GM12873 (cell line): ENCODE results near the gene CHD9.

ENCODE experiments used
- TF ChIP-seq, protein P1 (sequence below): IDR thresholded peaks from 2 replicates; pipeline ENCODE4 v1.5.1; 2012; ENCODE audit warnings: low read depth, mild to moderate bottlenecking, moderate library complexity, low read length, control low read depth; ENCODE audit not compliant: insufficient read depth; ENCODE audit errors: missing control alignments

Gene CHD9, protein sequence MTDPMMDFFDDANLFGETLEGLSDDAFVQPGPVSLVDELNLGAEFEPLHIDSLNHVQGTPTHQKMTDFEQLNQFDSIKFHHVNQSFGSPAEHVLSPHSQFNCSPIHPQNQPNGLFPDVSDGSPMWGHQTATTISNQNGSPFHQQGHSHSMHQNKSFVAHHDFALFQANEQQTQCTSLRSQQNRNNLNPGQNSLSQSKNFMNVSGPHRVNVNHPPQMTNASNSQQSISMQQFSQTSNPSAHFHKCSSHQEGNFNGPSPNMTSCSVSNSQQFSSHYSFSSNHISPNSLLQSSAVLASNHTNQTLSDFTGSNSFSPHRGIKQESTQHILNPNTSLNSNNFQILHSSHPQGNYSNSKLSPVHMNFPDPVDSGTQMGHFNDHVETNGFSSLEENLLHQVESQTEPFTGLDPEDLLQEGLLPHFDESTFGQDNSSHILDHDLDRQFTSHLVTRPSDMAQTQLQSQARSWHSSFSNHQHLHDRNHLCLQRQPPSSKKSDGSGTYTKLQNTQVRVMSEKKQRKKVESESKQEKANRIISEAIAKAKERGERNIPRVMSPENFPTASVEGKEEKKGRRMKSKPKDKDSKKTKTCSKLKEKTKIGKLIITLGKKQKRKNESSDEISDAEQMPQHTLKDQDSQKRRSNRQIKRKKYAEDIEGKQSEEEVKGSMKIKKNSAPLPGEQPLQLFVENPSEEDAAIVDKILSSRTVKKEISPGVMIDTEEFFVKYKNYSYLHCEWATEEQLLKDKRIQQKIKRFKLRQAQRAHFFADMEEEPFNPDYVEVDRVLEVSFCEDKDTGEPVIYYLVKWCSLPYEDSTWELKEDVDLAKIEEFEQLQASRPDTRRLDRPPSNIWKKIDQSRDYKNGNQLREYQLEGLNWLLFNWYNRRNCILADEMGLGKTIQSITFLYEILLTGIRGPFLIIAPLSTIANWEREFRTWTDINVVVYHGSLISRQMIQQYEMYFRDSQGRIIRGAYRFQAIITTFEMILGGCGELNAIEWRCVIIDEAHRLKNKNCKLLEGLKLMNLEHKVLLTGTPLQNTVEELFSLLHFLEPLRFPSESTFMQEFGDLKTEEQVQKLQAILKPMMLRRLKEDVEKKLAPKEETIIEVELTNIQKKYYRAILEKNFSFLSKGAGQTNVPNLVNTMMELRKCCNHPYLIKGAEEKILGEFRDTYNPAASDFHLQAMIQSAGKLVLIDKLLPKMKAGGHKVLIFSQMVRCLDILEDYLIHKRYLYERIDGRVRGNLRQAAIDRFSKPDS (N-terminal part only)

GRCh38 chr16:53054670-53055485, at the start of gene CHD9:
TSS of gene CHD9 (plus strand) at chr16:53054991. CDS start at chr16:53156090, 101,099 bp downstream.
- TF ChIP-seq, protein P1, sequence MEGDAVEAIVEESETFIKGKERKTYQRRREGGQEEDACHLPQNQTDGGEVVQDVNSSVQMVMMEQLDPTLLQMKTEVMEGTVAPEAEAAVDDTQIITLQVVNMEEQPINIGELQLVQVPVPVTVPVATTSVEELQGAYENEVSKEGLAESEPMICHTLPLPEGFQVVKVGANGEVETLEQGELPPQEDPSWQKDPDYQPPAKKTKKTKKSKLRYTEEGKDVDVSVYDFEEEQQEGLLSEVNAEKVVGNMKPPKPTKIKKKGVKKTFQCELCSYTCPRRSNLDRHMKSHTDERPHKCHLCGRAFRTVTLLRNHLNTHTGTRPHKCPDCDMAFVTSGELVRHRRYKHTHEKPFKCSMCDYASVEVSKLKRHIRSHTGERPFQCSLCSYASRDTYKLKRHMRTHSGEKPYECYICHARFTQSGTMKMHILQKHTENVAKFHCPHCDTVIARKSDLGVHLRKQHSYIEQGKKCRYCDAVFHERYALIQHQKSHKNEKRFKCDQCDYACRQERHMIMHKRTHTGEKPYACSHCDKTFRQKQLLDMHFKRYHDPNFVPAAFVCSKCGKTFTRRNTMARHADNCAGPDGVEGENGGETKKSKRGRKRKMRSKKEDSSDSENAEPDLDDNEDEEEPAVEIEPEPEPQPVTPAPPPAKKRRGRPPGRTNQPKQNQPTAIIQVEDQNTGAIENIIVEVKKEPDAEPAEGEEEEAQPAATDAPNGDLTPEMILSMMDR, result peak; percentile 94

GRCh38 chr16:53007095-53007494, 47.7 kb upstream of the CHD9 start:
- TF ChIP-seq, protein P1, result no peak

- TF ChIP-seq, protein P1, result no peak
Measured at GRCh38 chr16:53014287-53014686, 40.5 kb upstream of the CHD9 start.

DNA sequence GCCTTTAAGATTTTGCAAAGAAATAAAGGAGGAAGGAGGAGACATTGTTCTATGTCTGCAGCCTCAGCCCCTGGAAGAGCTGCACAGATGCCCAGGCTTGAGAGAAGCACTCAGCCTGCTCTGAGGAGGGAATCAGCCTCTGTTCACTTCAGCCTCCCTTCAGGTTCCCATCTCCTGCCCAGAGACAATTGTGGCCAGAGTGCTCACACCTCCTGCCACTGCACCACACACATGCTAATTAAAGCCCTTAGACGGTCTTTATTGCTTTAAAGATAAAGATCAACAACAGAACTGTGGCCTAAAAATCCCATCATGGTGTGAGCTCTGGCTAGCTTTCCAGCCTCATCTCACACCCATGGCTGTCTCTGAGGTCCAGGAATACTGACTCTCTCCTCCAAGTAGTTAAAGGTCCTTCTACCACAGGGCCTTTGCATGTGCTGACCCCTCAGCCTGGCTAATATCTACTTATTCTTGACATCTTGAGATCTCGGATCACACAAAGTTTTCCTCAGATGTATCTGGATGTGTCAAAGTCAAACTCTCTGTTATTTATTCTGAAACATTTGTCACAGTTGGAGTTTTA, 35.9 kb upstream of the CHD9 start:
- TF ChIP-seq, protein P1, result no peak

DNA sequence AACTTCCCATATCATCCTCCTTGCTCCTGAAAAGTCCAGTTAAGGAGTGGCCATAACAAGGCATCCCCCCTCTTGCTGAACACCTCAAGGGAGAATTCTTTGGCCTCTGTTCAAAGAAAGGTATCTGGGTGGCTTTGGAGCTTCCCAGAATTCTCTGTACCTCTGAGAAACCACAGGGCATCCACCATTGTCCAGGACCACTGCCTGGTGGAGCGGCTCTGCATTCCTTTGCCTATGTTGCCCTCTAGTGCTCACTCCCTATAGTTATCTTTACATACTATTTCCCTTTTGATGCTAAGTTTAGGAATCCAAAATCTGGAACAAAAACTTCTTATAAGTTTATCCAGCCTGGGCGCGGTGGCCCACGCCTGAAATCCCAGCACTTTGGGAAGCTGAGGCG, 32.4 kb upstream of the CHD9 start:
- TF ChIP-seq, protein P1, result peak; percentile 62

GRCh38 chr16:53024045-53024444, 30.7 kb upstream of the CHD9 start:
- TF ChIP-seq, protein P1, result no peak
